Testis (tissue), 2 donors: ENCODE measurements around the gene RSU1.

Experiments
- CTCF ChIP-seq, 3 experiments: fragments of 450-650 bp in 2 of 3; fragments of 200-600 bp in 1 of 3; sonication (generic) in 1 of 3; IDR thresholded peaks; one replicate each; pipeline ENCODE4 v1.5.1; 2016 to 2019; ENCODE audit warnings: antibody characterized with exemption in 3 of 3, mild to moderate bottlenecking in 2 of 3, moderate library complexity in 1 of 3
- POLR2A ChIP-seq: fragments of 450-650 bp; IDR thresholded peaks from one replicate; pipeline ENCODE4 v1.6.1; 2017; ENCODE audit warnings: antibody characterized with exemption, mild to moderate bottlenecking, moderate library complexity

DNA sequence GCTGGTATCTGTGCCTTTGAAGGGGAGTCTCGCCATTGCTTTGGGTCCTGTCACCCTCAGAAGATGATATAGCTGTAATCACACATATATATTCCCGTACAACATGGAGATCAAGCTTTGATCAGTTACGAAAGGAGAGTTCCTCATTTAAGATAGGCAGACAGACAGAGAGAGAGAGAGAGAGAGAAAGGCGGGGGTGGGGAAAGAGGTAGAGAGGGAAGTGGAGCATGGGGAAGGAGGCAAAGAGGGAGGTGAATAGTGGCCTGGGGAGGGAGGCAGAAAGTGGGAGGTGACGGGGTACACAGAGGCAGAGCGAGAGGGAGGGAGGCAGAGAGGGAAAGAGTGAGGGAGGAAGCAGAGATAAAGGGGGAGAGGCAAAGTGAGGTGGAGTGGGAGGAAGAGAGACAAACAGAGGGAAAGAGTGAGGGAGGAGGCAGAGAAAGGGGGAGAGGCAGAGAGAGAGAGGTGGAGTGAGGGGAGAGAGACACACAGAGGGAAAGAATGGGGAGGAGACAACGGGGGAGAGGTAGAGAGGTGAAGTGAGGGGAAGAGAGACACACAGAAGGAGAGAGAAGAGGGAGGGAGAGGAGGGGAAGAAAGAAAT, 250.9 kb downstream of the RSU1 start:
- TF ChIP-seq CTCF (IDR thresholded peaks at IDR 0.05) = no peak
- no peak for TF ChIP-seq POLR2A
